ENCODE results near the gene KLK5.

DNA sequence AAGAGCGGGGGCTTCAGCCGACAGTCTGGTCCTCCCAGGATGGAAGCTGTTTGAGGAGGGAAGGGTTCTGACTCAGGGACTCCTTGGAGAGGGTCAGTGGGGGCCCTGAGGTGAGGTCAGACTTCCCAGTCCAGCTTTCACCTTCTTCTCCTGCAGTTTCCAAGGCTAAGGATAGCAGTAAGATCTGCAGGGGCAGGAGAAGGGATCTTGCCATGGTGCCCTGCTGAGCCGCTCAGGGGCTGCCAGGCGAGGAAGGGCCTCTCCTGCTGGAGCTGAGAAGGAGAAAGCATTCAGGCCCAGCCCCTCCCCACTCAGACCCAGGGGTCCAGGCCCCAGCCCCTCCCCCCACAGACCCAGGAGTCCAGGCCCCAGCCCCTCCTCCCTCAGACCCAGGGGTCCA is 29.3 kb upstream of the KLK5 start:
- TF ChIP-seq, protein P1, sequence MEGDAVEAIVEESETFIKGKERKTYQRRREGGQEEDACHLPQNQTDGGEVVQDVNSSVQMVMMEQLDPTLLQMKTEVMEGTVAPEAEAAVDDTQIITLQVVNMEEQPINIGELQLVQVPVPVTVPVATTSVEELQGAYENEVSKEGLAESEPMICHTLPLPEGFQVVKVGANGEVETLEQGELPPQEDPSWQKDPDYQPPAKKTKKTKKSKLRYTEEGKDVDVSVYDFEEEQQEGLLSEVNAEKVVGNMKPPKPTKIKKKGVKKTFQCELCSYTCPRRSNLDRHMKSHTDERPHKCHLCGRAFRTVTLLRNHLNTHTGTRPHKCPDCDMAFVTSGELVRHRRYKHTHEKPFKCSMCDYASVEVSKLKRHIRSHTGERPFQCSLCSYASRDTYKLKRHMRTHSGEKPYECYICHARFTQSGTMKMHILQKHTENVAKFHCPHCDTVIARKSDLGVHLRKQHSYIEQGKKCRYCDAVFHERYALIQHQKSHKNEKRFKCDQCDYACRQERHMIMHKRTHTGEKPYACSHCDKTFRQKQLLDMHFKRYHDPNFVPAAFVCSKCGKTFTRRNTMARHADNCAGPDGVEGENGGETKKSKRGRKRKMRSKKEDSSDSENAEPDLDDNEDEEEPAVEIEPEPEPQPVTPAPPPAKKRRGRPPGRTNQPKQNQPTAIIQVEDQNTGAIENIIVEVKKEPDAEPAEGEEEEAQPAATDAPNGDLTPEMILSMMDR (IDR thresholded peaks at IDR 0.05), result no peak
- no peak for TF ChIP-seq EZH2phosphoT487 (IDR thresholded peaks at IDR 0.05)
